PC-3 (cell line): Measurements from ENCODE around the gene TMPRSS2. TPM values are rescaled to one million over a fixed set of nuclear protein-coding genes. Genes with fewer than 3 reads are reported as not detected.

Experiments used
- ATAC-seq: fragments of 200-7000 bp; cut with Tn5 transposase; 2 replicates; pipeline ENCODE4 v1.9.1; 2020; ENCODE audit warnings: mild to moderate bottlenecking, moderate library complexity
- BruUV-seq: library from RNA; stranded (reverse); fragments of 400-500 nt; replicated peaks from 2 replicates; lab custom pipeline; 2021; lab: Mats Ljungman, UMichigan
- CTCF ChIA-PET: fragments of 300-600 bp; sonication (Branson Sonifier 250); formaldehyde crosslinking; loops from one replicate; lab custom pipeline; 2022; ENCODE audit warnings: antibody characterized with exemption; lab: Charles Lee
- POLR2A ChIA-PET: fragments of 300-600 bp; sonication (Branson Sonifier 250); formaldehyde crosslinking; loops from one replicate; lab custom pipeline; 2022; ENCODE audit warnings: antibody characterized with exemption; ENCODE audit not compliant: unreplicated experiment; lab: Charles Lee
- DNase-seq: peaks from one replicate; pipeline ENCODE4 v3.0.0-alpha.2; 2015
- H2AFZ ChIP-seq: fragments of 300-600 bp; sonication (generic); 2 replicates; pipeline ENCODE4 v1.6.0; 2016; ENCODE audit warnings: antibody characterized with exemption, low read length
- H3F3A ChIP-seq: fragments of 300-600 bp; sonication (generic); one replicate; pipeline ENCODE4 v1.6.0; 2017; ENCODE audit warnings: antibody characterized with exemption, low read length, control low read depth, mild to moderate bottlenecking; ENCODE audit not compliant: unreplicated experiment
- H3K27ac ChIP-seq: fragments of 300-600 bp; sonication (generic); 2 replicates; pipeline ENCODE4 v1.5.1; 2016; ENCODE audit warnings: mild to moderate bottlenecking, low read length
- H3K27me3 ChIP-seq: fragments of 300-600 bp; sonication (generic); 2 replicates; pipeline ENCODE4 v1.6.1; 2016; ENCODE audit warnings: low read length, mixed read lengths
- H3K36me3 ChIP-seq: fragments of 300-600 bp; sonication (generic); 2 replicates; pipeline ENCODE4 v1.6.1; 2016; ENCODE audit warnings: low read depth, mixed run types, low read length, mixed read lengths
- H3K4me1 ChIP-seq: fragments of 300-600 bp; sonication (generic); 2 replicates; pipeline ENCODE4 v1.5.1; 2016; ENCODE audit warnings: low read length; ENCODE audit not compliant: insufficient read depth
- H3K4me2 ChIP-seq: fragments of 300-600 bp; sonication (generic); 2 replicates; pipeline ENCODE4 v1.6.0; 2016; ENCODE audit warnings: low read length
- H3K4me3 ChIP-seq: fragments of 300-600 bp; sonication (generic); 2 replicates; pipeline ENCODE4 v1.5.1; 2016; ENCODE audit warnings: mild to moderate bottlenecking, low read length, mixed read lengths
- H3K79me2 ChIP-seq: fragments of 300-600 bp; sonication (generic); 2 replicates; pipeline ENCODE4 v1.6.1; 2017; ENCODE audit warnings: low read length, mixed read lengths
- H3K9ac ChIP-seq: fragments of 300-600 bp; sonication (generic); 2 replicates; pipeline ENCODE4 v1.6.0; 2016; ENCODE audit warnings: mild to moderate bottlenecking, low read length
- H3K9me2 ChIP-seq: fragments of 300-600 bp; sonication (generic); replicated peaks from 2 replicates; pipeline ENCODE4 v1.6.1; 2016; ENCODE audit warnings: mixed run types, low read length, mixed read lengths
- H3K9me3 ChIP-seq: fragments of 300-600 bp; sonication (generic); 2 replicates; pipeline ENCODE4 v1.6.1; 2016; ENCODE audit warnings: low read length, mixed read lengths
- H4K20me1 ChIP-seq: fragments of 300-600 bp; sonication (generic); 2 replicates; pipeline ENCODE4 v1.6.1; 2016; ENCODE audit warnings: low read length, mixed read lengths
- EZH2 ChIP-seq: fragments of 300-600 bp; sonication (generic); IDR thresholded peaks from one replicate; pipeline ENCODE4 v1.6.1; 2017; ENCODE audit warnings: antibody characterized with exemption, mild to moderate bottlenecking, low read length; ENCODE audit not compliant: unreplicated experiment
- EZH2phosphoT487 ChIP-seq: fragments of 300-600 bp; sonication (generic); IDR thresholded peaks from 2 replicates; pipeline ENCODE4 v1.6.1; 2018; ENCODE audit warnings: mild to moderate bottlenecking, antibody characterized with exemption, low read length, borderline replicate concordance
- intact Hi-C: fragments of 100-400 bp; cut with micrococcal nuclease; formaldehyde crosslinking; loops from 2 replicates; pipeline ENCODE4 v1.9.0; 2023
- total RNA-seq: library from RNA; depleted of rRNA; stranded (reverse); fragments of >200 nt; gene quantifications from 2 replicates; pipeline ENCODE4 v1.2.3, GENCODE V29; 2014
- TF ChIP-seq, protein P1 (sequence below): fragments of 300-600 bp; sonication (generic); conservative IDR thresholded peaks from 2 replicates; pipeline ENCODE4 v1.5.1; 2017; ENCODE audit warnings: antibody characterized with exemption, low read depth, mild to moderate bottlenecking, low read length

Gene TMPRSS2
- total RNA-seq, 1 experiment from 2014 or later = 15.8 TPM

- no peaks in the 10 kb centered on the region for H4K20me1 ChIP-seq
- BruUV-seq = no TSS peak
- DNase-seq = no peak
- H3K4me1 ChIP-seq = peaks cover 4% of the 10 kb centered on the region
- H3K9me2 ChIP-seq = no peaks in the 10 kb centered on the region
- no peaks in the 10 kb centered on the region; the same call in 1 of the 2 replicates for H3K36me3 ChIP-seq
- H3F3A ChIP-seq = no peaks in the 10 kb centered on the region
- no peak overlapping the region for H3K9ac ChIP-seq
- TF ChIP-seq EZH2phosphoT487 = no peak
- no peak for TF ChIP-seq EZH2
- TF ChIP-seq, protein P1, sequence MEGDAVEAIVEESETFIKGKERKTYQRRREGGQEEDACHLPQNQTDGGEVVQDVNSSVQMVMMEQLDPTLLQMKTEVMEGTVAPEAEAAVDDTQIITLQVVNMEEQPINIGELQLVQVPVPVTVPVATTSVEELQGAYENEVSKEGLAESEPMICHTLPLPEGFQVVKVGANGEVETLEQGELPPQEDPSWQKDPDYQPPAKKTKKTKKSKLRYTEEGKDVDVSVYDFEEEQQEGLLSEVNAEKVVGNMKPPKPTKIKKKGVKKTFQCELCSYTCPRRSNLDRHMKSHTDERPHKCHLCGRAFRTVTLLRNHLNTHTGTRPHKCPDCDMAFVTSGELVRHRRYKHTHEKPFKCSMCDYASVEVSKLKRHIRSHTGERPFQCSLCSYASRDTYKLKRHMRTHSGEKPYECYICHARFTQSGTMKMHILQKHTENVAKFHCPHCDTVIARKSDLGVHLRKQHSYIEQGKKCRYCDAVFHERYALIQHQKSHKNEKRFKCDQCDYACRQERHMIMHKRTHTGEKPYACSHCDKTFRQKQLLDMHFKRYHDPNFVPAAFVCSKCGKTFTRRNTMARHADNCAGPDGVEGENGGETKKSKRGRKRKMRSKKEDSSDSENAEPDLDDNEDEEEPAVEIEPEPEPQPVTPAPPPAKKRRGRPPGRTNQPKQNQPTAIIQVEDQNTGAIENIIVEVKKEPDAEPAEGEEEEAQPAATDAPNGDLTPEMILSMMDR = no peak
- no peaks in the 10 kb centered on the region for H3K27me3 ChIP-seq
- H3K9me3 ChIP-seq = no peaks in the 10 kb centered on the region
- ChIA-PET CTCF (no interaction called here), POLR2A (no interaction called here)
- no peak overlapping the region for H2AFZ ChIP-seq
- ATAC-seq = no peak
- H3K79me2 ChIP-seq = no peaks in the 10 kb centered on the region
- no peak overlapping the region for H3K4me2 ChIP-seq
- H3K4me3 ChIP-seq = no peak overlapping the region
- intact Hi-C loops = loop anchor here (10.0 kb wide), 1 partner anchor 144 kb away; no protein-coding TSS in a partner anchor
- no peak overlapping the region for H3K27ac ChIP-seq
These were observed 79.6 kb downstream of the TMPRSS2 start for GRCh38 chr21:41428311-41428710.

DNA sequence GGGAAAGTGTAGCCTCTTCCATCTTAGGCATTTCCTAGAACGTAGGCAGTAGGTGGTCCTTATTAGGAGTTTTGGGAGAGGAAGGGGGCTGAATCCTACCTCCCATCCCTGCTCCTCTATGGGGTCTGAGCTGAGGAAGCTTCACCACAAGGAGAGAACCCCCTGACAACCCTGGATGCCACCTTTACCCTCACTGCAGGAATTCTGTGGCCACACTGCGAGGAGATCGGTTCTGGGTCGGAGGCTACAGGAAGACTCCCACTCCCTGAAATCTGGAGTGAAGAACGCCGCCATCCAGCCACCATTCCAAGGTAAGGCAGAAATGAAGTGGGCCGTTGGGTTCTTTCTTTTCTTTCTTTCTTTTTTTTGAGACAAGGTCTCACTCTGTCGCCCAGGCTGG, 80.4 kb downstream of the TMPRSS2 start:
- no peak overlapping the region for H2AFZ ChIP-seq
- POLR2A ChIA-PET = no interaction called here
- H3K27me3 ChIP-seq = no peaks in the 10 kb centered on the region
- DNase-seq (no peak), ATAC-seq (no peak)
- no peak overlapping the region for H3K9ac ChIP-seq
- CTCF ChIA-PET = no interaction called here
- peaks cover 4% of the 10 kb centered on the region for H3K4me1 ChIP-seq
- intact Hi-C loops = loop anchor here (10.0 kb wide), 1 partner anchor 143 kb away; no protein-coding TSS in a partner anchor
- BruUV-seq = no TSS peak
- no peaks in the 10 kb centered on the region for H4K20me1 ChIP-seq
- no peaks in the 10 kb centered on the region for H3K79me2 ChIP-seq
- no peak overlapping the region for H3K4me3 ChIP-seq
- H3K27ac ChIP-seq = no peak overlapping the region
- H3K9me3 ChIP-seq = no peaks in the 10 kb centered on the region
- H3K4me2 ChIP-seq = no peak overlapping the region
- no peaks in the 10 kb centered on the region for H3K9me2 ChIP-seq
- TF ChIP-seq EZH2 (no peak), EZH2phosphoT487 (no peak)
- TF ChIP-seq, protein P1 = no peak
- H3F3A ChIP-seq = no peaks in the 10 kb centered on the region
- no peaks in the 10 kb centered on the region; the same call in 1 of the 2 replicates for H3K36me3 ChIP-seq

GRCh38 chr21:41426676-41427404, 81.1 kb downstream of the TMPRSS2 start:
- no peaks in the 10 kb centered on the region for H3K27me3 ChIP-seq
- BruUV-seq = no TSS peak
- H3K9ac ChIP-seq = no peak overlapping the region
- H3K4me1 ChIP-seq = peaks cover 4% of the 10 kb centered on the region
- no peaks in the 10 kb centered on the region for H3K9me3 ChIP-seq
- no peaks in the 10 kb centered on the region for H3K9me2 ChIP-seq
- no peak for DNase-seq
- no peak overlapping the region for H2AFZ ChIP-seq
- ChIA-PET POLR2A (no interaction called here), CTCF (no interaction called here)
- no peaks in the 10 kb centered on the region for H3F3A ChIP-seq
- ATAC-seq = no peak
- H3K4me3 ChIP-seq = peak overlapping the region; percentile 82
- peak overlapping the region; percentile 96 for H3K4me2 ChIP-seq
- intact Hi-C loops = loop anchor here (10.0 kb wide), 1 partner anchor 142 kb away; no protein-coding TSS in a partner anchor
- H3K27ac ChIP-seq = no peak overlapping the region
- no peaks in the 10 kb centered on the region for H4K20me1 ChIP-seq
- no peaks in the 10 kb centered on the region for H3K36me3 ChIP-seq
- no peaks in the 10 kb centered on the region for H3K79me2 ChIP-seq
- TF ChIP-seq EZH2phosphoT487 = no peak
- TF ChIP-seq, protein P1 = no peak
- no peak for TF ChIP-seq EZH2
